ENCODE results near the gene ANKRD50.

GRCh38 chr4:124633285-124633941 lies 79.1 kb downstream of the ANKRD50 start:
- TF ChIP-seq CTCF (IDR thresholded peaks at IDR 0.05; ENCODE audit: borderline replicate concordance, extremely low read depth, low read length, poor library complexity, severe bottlenecking) (no peak), EZH2 (IDR thresholded peaks at IDR 0.05; ENCODE audit: borderline replicate concordance, low read depth, low read length, severe bottlenecking) (no peak)
